CD4-positive, alpha-beta T cell treated with Interleukin-6 for 4 hours (primary cell): ENCODE results near the gene ABAT.
"Not testable (repeated sequence)": the region's sequence is repeated elsewhere in the genome, so short reads cannot be mapped to it uniquely, and the experiment has no call there.

Source experiments
- DNase-seq: peaks from one replicate; pipeline ENCODE4 v3.0.0-alpha.2; 2020; ENCODE audit warnings: mixed read lengths

Gene ABAT

DNA sequence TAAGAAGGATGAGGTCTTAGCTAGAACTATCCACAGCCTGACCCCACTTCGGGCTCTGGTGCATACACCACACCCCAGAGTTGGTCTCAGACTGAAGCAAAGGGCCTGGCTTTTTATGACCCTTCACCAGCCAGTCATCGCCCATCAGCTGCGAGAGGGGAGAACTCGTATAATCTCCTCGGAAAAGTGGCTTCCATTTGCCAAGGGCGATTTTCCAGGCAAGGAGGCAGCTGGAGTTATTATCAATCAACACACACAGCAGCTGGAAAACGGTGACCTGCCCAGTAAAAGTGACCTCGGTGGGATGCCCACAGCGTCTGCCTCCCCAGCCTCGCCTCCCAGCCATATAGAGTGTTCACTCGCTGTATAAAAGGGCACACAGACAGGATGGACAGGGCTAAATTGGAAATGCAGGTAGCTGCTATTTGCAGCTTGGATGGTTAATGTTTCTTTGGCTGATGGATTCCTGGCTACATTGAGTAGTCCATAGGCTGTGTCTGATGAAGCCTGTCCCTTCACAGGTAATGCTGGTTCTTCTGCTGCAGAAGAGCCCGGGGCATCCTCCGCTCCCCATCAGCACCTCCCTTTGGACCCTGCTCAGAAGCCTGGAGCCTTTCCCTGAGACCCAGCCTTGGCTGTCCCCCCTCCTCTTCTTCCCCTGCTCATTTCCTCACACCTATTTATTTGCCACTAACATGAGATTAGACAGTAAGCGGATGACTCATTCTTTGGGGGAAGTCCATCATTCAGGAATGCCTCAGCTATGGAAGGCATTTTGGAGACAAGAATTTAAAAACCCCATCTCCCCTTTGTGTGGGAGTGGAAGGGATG, 77.3 kb downstream of the ABAT start:
- no peak for DNase-seq

DNA sequence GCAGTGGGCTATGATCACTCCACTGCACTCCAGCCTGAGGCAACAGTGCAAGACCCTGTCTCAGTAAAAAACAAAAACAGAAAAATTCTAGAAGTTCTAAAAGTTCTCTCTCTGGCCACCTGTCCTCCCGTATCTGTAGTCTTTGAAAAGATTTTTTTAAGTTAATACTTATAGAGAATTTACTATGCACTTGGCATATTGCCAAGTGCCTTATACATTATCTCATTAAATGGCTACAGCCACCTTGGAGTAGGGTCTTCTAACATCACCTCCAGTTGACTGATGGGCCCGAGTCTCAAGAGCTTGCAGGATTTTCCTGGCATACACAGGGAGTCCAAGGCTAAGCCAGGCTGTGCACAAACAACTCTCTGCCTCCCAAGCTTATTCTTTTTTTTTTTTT, 78.3 kb downstream of the ABAT start:
- no peak for DNase-seq

DNA sequence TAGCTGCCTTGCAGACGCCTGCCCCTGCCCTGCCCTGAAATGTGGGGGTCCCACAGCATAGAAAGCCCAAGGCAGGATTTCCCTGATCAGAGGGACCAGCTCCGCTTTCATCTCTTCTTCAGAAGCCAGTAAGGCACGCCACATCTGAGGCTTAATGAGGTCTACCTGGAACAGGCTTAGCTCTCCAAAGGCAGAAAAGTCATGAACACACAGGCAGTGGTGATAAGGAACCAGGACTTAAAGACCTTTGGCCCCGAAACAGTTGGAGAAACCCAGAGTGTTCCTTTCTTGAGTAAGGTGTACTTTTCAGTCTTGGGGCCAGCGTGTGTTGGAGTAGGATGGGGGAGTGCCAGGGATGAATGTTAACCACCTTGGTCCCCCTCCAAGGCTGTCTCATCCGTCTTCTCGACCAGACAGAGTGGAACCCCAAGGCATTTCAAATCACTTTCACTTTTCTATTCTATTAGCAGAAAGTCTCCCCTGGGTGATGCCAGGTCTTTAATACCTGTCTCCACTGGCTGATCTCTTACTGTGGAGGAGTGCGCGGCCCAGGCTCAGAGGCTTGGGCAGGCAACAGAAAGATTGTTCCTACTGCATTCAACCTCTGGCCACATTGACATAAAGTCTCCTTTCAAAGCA, 79.1 kb downstream of the ABAT start:
- DNase-seq = no peak

DNA sequence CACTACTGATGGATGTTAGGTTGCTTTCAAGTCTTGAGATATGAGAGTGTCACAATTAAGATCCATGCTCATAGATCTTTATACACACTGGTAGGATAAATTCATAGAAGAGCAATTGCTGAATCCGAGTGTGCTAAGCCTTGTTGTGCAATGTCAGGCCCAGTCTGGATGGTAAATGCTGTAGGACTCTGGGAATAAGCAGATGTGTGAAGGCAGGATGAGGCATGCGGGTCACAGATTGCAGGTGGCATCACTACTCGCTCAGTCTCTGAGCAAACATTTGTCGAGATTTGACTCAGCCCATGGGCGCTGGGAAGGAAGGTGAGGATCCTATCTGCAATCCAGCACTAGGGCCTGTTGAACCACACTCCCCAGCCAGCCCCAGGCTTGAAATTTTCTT, 82.3 kb downstream of the ABAT start:
- no peak for DNase-seq

DNA sequence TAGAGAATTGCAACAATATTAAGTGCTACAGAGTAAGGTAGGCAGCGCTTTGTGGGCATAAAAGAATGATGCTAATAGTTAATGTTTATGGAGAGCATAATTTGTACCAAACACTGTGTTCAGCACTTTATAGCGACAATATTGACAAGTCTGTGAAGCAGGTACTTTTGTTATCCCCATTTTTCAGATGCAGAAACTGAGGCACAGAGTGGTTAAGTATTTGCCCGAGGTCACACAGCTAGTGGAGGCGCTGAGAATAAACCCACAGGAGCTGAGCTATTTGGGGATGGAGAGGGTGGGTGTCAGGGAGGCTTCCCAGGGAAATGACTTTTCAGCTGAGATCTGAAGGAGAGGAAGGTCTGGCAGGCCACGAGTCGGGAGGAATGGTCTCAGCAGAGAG, 83.6 kb downstream of the ABAT start:
- DNase-seq = no peak

DNA sequence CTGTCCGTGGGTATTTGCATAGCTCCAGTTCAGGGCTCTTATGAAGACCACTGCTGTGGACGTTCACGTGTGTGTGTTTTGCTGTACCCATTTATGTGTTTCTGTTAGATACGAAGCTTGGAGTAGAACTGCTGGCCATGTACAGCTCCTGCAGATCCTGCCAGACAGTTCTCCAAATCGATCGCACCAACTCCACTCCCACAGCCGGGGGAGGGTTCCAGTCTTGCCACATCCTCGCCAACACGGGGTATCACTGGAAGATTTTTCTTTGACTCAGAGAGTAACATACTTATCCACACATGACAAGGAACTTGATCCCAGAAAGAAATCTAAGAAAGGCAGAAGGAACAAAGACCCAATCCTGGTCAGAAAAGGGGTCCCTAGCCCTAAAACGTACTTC, 85.6 kb downstream of the ABAT start:
- DNase-seq = no peak

DNA sequence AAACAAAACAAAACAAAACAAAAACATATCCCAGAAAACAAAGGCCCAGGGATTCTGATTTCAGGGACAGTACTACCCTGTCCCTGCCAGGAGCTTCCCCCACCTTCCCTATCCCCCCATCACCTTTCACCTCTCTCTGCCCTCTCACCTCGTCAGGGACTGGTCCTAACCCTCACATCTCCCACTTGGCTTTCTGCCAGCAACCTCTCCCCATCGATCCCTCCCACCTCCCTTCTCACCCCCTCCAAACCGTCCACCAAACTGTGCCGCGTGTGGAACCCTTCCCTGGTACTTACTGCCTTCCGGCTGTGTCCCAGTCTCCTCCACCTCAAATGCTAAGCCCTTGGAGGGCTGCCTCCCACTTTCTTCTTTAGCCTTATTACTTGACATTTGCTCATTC, 86.7 kb downstream of the ABAT start:
- no peak for DNase-seq

DNA sequence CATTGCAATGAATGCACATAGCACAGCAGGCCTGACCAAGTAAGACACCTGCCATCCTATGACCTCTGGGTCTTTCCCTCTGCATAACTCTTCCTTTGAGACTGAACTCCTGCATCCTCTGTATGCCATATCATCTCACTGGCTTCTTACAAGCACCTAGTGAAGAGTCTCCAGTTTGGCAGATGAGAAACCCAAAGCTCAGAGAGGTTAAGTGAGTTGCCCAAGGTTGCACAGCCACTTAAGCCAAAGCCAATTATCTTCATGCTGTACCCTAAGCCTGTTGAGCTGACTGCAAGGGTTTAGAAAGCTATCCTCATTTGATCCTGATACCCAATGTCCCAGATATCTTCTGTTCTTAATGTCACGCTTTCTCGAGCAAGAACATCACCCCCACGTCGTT, 87.8 kb downstream of the ABAT start:
- DNase-seq = no peak

DNA sequence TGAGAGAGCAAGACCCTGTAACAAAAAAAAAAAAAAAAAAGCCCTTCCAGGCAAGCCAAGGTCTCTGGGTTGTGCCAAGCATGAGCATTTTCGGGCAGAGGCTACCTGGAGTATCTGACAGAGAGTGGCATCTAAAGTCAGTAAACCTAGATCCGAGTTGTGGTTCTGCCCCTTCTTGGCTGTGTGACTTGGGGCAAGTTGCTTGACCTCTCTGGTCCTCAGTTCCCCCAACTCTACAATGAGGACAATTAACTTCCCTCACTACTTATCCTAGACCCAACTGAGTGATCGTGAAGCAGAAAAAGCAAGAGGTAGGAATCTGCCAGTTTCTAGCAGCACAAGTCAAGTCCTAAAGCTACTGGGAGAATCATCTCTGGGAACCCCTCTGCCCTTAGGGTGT, 88.7 kb downstream of the ABAT start:
- no peak for DNase-seq

DNA sequence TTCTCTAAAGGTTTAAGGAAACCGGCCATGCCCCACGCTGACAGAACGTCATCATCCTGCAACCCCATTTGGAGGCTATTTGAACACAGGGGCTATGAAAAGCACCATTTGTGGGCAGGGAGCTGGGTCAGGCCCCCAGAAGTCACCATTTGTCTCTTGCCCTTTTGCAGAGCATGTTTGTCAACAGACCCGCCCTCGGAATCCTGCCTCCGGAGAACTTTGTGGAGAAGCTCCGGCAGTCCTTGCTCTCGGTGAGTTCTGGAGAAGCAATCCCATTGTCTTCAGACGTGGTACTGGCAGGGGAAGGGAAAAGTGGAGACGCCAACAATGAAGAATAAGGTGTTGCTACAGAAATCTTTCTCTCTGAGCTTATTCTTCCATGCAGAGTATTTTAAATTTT, 89.5 kb downstream of the ABAT start:
- DNase-seq = no peak

DNA sequence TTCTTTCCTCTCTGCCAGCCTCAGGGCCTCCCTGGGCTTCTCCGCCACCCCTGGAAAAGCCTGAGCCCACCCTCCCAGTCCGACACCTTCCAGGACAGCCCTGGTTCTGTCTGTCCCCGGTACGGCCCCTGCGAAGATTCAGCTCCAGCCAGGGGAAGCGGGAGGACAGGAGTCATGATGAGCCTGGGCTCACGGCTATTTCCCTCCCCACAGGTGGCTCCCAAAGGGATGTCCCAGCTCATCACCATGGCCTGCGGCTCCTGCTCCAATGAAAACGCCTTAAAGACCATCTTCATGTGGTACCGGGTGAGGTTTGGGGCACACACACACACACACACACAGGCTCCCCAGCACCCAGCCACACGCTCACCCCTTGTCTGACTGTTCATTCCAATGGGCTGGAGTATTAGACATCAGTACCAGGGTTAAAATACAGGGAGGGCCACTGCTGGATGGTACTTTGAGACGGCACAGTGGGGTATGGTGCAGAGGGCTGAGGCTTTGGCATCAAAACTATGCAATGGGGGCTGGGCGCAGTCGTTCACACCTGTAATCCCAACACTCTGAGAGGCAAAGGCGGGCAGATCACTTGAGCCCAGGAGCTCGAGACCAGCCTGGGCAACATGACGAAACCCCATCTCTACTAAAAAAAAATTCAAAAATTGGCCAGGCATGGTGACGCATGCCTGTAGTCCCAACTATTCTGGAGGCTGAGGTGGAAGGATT, 90.3 kb downstream of the ABAT start:
- no peak for DNase-seq

DNA sequence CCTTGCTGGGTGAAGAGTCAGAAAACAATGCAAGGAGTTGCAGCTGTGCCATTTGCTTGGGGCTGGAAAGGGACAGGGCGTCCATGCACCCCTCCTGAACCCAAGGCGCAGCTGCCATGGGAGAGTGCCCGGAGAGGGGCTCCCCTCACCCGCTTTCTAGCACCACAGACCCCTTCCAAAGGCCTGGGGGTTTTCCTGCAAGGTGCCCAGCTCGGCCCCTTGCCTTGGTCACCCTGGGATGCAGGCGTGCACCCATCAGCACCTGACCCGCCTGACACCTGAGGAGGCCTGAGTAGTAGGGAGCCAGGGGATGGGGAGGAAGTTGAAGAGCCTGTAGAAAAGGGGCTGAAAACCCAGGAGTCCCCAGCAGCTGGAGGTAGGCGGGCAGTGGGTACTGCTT, 92.8 kb downstream of the ABAT start:
- DNase-seq = no peak

DNA sequence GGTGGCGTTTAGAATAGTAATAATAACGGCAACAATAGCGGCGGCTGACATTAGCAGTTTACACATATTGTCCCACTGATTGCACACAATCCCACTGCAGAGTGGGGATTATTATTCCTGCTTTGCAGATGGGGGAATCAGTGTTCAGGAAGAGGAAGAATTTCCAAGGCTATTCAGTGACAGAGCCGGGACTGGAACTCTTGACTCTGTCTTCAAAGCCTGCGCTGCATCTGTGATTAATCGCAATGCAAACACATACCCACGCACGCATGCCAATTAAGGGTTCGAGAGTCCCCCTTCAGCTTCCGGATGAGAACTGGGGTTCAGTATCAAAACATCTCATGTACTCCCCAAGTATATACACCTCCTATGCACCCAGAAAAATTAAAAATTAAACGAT, 93.9 kb downstream of the ABAT start:
- DNase-seq = no peak

DNA sequence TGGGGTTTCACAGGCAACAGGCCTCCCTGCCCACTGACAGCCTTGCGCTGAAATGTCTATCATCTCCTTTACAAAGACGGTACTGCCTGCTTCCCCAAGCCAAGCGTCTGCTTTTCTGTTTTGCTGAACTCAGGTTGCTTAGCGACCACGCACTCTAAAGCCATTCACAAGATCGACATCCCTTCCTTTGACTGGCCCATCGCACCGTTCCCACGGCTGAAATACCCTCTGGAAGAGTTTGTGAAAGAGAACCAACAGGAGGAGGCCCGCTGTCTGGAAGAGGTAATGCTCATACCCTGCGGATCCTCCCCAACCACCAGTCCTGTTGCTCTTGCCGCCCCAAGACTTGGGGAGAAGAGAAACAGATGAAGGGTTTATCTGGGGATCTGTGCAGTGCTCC, 94.3 kb downstream of the ABAT start:
- no peak for DNase-seq

DNA sequence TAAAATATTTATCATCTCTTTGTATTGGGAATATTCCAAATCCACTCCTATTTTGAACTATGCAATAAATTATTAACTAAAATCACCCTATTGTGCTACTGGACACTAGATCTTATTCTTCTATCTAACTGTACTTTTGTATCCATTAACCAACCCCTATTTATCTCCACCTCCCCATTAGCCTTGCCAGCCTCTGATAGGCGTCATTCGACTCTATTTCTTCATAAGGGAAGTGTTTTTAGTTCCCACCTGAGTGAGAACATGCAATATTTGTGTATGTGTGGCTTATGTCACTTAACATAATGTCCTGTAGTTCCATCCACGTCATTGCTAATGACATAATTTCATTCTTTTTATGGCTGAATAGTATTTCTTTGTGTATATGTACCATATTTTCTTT, 99.1 kb downstream of the ABAT start:
- DNase-seq = no peak

DNA sequence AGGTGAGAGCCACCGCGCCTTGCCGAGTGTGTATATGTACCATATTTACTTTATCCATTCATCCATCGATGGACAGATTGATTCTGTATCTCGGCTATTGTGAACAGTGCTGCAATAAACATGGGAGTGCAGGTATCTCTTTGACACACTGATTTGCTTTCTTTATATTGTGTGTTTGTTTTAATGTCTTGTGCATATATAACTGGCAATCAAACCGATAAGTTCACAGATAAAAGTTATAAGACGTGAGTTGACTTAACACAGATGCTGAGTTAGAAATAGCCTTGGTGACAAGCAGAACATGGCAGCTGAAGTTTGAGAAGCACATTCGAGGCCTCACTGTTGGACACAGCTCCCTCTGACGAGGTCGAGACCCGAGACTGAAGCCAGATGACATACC, 99.8 kb downstream of the ABAT start:
- no peak for DNase-seq

DNA sequence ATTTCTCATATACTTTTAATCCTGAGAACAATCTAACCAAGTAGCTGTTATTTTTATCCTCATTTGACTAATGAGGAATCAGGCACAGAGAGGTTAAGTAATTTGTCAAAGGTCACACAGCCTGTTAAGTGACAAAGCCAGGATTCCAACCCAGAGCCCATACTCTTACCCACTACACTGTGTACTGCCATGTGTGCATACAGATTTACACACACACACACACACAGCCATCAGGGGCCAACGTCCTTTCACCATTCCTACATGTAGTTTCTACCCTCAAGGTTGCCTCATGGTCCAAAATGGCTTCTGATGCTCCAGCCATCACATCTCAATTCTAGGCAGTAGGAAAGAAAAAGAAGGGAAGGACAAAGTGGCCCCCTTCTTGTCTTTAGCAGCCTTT, 100.9 kb downstream of the ABAT start:
- no peak for DNase-seq

DNA sequence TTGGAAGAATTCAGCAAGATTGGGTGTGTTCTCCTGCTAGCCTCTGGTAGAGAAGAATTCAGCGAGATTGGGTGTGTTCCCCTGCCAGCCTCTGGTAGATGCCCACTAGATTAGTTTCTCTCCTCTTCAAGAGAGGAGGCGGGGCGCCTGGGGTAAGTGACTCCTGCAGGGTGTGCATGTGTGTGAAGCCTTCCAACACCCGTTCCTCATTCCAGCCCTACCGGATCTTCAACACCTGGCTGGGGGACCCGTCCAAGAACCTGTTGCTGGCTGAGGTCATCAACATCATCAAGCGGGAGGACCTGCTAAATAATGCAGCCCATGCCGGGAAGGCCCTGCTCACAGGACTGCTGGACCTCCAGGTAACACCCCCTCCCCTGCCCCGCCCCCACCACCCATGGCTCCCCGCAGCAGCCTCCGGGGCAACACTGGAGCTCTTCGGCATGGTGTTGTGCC, 101.7 kb downstream of the ABAT start:
- DNase-seq = no peak

DNA sequence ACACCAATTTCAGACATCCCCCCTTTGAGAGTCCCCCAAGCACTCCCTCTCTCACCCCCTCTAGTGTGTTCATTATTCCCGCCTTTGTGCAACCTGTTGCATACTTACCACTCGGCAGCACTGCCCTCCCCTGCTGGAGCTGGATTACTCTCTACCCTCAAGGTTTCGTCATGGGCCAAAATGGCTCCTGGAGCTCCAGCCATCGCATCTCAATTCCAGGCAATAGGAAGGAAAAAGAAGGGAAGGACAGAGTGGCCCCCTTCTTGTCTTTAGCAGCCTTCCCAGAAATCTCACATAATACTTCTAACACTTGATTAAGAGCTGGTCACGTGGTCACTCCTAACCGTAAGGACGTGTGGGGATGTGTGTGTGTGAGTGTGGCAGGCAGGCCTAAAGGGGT, 102.8 kb downstream of the ABAT start:
- no peak for DNase-seq

DNA sequence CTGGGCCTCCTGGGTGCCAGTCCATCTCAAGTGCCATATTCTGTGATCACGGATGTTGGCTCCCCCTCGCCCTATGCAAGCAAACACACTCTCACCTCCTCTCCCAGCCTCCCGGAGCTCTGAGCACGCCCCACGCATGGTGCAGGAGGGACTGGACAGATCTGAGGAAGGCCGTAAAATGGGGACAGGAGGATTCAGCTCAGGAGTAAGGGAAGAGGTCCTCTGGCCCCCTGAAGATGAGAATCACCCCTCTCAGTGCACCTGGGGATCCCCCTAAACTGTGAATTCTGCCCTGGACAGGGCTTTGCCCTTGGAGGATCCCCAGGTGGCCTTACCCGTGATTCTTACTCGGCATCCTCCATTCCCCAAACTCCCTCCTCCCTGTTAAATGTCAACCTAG, 107.4 kb downstream of the ABAT start:
- DNase-seq = no peak

DNA sequence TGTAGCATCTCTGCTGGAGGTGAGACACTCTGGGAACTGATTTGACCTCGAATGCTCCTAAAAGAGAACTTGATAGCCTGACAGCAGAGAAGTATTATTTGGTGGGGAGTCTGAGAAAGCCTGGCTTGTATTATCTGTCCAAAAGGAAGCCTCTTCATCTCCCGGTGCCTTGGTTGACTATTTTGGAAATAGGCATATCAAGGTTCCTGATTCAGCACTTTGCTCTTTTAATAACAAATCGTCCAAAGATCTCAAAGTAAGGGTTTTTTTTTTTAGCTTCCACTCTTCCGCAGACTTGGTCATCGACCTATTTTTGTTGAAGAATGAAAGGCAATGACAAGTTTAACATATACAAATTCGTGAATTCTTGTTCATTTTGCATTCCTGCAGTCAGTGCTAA, 108.3 kb downstream of the ABAT start:
- DNase-seq = no peak

DNA sequence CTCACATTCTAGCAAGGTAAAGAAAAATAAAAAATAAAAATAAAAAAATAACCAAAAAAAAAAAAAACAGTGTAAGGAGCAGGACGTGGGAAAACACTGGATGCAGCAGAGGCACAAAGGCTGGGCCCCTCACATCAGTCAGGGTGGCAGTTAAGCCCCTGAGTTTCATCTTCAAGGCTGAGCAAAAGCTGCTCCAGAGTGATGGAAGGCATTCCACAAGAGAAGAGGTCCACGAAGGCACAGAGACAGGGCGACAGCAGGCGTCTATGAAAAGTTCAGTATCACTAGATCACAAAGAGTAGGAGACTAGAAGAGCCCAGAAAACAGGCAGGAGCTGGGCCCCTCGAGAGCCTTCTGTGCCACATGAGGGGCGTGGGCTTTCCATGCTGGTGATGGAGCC, 111.0 kb downstream of the ABAT start:
- no peak for DNase-seq

DNA sequence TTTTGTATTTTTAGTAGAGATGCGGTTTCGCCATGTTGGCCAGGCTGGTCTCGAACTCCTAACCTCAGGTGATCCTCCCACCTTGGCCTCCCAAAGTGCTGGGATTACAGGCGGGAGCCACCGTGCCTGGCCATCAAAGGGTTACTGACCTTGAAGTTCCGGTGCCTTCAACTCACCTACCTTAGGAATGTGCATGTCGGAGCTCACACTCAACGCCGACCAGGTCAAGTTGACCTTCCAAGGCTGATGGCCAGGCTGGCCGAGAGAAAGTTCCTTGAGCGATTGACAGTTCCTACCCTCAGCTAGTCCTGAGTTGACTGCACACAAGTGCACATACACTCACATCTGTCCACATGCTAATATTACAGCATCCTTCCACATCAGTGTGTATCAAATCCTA, 111.9 kb downstream of the ABAT start:
- not testable (repeated sequence) for DNase-seq

DNA sequence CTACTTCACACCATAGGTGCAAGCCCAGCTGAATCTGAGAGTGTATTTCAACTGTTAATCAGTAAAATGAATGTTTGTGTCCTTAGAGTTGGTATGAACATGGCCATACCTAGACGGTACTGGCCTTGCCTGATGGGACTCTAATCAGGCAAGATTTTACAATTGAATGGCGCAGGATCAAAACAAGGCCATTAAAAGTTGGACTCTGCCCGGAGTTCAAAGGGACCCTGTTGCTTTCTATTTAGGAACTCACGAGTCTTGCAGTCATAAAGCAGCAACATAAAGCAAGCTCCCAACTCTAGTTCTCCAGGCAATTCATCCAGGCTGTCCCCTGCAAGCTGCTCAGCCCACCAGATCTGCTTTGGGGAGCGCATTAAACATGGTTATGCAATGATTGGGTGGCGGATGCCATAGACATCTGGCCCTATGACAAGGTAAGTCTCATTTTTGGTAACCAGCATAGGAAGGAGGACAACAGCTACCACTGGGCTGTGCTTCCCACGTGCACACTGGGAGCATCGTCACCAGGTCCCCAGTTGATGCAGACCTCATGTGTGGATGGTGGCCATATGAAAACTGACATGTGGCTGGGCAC, 114.3 kb downstream of the ABAT start:
- no peak for DNase-seq
